Stimulated activated CD4-positive, alpha-beta T cell treated with anti-CD3 and anti-CD28 coated beads, Interleukin-12 subunit alpha, Interleukin-12 subunit beta, amount 100 ng/mL, for 24 hours (primary cell): ENCODE results near the gene SEC14L1.
"Not testable (repeated sequence)": the region's sequence is repeated elsewhere in the genome, so short reads cannot be mapped to it uniquely, and the experiment has no call there.

Experiments used
- DNase-seq, 2 experiments: peaks; one replicate each; pipeline ENCODE4 v3.0.0-alpha.2; 2020; ENCODE audit warnings: low read depth in 2 of 2

SEC14L1 gene

DNA sequence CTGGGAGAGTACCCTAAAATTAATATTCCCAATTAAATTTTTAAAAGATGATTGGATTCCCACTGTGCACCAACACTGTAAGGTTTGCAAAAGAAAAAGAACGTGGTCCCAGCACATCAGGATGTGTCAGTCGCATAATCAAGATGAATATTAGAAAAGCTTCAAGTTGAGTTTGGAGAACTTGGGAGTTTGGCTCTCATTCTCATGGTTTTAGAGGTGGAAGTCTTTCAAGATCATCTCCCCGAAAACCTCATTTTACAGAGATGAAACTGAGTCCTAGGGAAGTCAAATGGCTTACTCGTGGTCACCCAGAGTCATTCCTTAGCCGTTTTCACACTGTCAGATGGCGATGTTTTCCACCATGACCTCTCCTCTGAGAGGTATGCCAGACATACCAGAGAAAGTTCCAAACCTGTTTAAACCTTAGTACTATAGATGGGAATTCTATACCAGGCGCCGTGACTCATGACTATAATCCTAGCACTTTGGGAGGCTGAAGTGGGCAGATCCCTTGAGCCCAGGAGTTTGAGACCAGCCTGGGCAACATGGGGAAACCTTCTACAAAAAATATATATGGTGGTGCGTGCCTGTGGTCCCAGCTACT lies 1.2 kb downstream of the SEC14L1 start:
- DNase-seq = no peak

DNA sequence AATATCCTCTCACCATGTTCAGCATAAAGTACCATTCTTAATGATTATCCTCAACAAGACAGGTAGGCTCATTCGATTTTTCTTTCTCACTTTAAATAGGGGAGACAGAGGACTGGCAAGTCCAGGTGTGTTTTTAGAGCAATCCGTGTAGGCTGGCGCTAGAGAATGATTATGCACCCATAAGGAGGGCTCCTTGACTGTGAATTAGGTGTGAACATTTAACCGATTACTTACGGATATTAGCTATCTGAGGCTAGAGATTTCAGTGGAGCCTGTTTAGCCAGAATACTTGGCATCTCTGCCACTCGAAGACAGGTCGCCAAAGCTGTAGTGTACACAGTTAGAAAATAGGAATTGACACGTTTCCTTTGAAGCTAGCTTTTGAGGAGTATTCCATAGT lies 1.9 kb downstream of the SEC14L1 start:
- DNase-seq = no peak

DNA sequence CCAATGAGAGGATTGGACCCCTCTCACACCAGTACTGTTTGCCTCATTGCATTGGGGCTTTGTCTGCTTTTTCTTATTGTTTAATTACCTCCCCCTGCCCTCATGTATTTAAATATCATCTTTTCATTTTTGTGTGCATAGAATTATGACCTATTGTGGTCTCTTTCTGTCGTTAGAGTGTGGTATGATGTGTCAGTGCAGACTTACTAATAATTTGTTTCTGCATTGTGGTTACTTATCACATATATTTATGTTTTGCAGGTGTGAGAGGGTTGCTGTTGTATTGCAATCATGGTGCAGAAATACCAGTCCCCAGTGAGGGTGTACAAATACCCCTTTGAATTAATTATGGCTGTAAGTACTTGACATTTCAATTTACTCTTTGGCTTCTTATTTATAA lies 2.5 kb downstream of the SEC14L1 start:
- DNase-seq = no peak

- DNase-seq = no peak
Measured at GRCh38 chr17:77144227-77144626, 3.5 kb downstream of the SEC14L1 start.

GRCh38 chr17:77145224-77145611 lies 4.4 kb downstream of the SEC14L1 start:
- no peak for DNase-seq

DNA sequence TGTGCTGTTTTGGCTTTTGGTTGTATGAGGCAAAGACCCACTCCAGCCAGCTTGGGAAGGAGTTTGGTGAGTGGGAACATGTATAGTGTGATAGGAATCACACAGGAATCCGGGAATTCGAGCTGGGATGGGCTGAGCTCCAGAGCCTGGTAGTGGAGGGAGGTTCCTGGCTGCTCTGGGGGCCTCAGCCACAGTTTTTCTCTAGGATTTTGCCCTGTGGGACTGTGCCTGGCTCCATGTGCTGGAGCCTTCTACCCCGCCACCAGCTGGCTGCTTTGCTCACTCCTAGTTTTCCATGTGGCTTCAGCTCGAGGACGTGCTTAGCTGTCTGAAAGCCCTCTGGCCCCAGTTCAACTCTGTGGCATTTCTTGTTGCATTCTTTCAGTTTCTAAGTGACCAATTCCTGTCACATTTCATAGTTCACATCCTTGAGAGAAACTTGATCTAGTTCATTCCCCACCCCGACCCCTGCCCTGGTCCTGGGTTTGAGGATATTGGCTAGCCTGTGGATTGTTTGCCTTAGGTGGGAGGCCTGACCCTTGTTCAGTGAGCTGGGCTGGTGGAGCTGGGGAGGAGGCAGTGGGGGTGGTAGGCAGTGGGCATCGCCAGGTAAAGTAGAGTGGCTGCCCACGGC lies 5.0 kb downstream of the SEC14L1 start:
- DNase-seq = no peak

DNA sequence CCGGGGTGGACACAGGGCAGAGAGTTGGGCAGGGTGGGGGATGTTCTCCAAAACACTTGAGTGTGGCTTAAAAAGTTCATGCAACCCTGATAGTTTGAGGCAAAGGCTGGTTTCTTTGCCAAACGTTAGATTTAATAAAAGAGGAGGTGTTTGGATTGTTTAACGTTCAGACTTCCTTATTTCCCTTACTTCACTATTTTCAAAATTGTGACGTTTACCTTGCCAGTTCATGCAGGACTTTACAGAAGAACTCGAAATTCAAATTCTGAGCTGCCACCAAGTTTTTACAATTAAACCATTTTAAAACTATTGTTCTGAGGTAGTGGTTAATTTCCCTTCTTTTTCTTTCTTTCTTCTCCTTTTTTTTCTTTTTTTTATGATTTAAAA lies 5.5 kb downstream of the SEC14L1 start:
- no peak for DNase-seq

GRCh38 chr17:77146882-77147281 lies 6.1 kb downstream of the SEC14L1 start:
- no peak for DNase-seq

GRCh38 chr17:77147357-77147801 lies 6.6 kb downstream of the SEC14L1 start:
- DNase-seq = no peak

DNA sequence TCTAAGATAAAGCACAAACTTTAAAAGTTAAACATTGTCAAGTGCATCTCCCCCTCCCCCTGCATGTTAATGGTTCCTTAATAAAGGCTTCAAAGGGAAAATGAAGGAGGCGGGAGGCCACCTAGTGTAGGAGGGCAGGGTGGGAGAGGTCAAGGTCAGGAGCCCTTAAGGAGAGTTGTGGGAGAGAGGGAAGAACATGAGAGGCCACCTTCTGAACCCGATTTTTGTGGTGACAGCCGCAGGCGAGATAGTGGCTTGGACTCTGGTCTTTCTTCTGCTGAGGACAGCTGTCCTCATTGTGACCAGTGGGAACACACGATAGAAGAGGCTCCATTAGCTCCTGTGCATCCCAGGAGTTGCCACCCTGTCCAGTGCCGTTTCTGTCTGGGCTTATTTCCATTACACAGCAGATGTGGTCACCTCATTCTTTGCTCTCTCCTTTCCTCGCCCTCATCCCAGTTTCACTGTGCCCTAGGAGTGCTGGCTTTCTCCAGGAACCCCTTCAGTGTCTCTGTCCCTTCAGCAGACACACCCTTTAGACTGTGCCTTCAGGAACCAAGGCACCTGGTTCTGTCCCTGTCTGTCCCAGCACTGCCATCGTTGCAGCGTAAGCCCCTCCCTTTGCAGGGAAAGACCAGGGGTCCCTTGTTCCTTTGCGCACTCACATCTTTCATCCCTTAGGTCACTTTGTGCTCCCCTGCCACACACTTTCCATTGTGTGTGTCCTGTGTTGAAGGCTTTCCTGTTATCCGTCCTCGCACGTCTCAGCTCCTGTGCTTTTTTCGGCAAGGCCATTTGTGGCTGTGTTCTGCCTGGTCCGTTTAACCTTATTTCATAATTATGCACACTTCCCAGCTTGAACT lies 7.5 kb downstream of the SEC14L1 start:
- no peak for DNase-seq

- no peak for DNase-seq
Measured at GRCh38 chr17:77148940-77149510, 8.3 kb downstream of the SEC14L1 start.

DNA sequence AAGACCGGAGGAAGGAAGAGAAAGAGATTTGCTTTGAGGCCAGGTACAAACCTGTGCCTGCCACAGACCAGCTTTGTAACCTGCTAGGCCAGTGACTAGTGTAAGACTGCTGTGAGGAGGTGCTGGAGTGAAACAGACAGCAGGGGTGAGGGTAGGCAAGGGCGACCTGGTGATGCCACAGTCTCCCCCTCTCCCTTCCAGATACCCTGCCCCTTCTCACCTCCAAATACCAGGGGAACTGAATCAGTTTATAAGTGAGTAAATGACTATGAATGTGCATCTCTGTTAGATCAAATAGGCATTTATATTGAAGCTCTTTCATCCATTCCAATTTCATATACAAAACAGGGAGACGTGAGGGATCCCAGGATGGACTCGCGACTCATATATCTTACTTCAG lies 9.4 kb downstream of the SEC14L1 start:
- DNase-seq = no peak

- DNase-seq = no peak
Measured at GRCh38 chr17:77151186-77151585, 10.4 kb downstream of the SEC14L1 start.

GRCh38 chr17:77152056-77152455 lies 11.3 kb downstream of the SEC14L1 start:
- DNase-seq = not testable (repeated sequence)

DNA sequence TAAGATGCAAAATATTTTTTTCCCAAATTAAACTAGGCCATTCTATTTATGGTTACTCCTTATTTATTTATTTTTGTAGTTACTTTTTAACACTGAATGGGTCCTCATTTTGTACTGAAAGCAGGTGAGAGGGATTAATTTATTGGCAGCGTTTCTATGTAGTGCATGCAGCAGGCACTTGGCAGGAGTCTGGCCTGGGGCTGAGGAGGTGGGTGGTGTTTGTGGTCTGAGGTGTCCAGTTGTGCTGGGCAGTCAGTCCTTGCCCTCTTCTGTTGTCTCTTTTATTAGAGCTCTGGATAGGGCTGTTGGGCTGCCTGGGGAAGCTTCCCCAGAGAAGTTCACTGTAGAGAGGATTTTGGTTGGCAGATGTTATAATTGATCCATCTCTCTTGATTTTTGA lies 12.7 kb downstream of the SEC14L1 start:
- DNase-seq = no peak

DNA sequence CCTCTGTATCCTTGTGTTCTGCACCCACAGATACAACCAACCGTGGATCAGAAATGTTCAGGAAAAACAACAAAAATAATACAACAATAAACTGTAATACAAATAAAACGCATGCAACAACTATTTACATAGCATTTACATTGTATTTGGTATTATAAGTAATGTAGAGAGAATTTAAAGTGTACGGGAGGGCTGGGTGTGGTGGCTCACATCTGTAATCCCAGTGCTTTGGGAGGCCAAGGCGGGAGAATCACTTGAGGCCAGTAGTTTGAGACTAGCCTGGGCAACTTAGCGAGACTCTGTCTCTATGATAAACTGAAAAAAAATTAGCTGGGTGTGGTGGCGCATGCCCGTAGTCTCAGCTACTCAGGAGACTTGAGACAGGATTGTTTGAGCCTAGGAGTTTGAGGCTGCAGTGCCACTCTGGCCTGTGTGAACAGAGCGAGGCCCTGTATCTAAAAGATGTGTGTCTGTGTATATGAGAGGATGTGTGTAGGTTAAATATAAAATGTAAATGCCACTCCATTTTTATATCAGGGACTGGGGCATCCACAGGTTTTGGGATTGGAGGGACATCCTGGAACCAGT lies 13.3 kb downstream of the SEC14L1 start:
- DNase-seq = no peak

- DNase-seq = no peak
Measured at GRCh38 chr17:77155125-77155524, 14.4 kb downstream of the SEC14L1 start.

DNA sequence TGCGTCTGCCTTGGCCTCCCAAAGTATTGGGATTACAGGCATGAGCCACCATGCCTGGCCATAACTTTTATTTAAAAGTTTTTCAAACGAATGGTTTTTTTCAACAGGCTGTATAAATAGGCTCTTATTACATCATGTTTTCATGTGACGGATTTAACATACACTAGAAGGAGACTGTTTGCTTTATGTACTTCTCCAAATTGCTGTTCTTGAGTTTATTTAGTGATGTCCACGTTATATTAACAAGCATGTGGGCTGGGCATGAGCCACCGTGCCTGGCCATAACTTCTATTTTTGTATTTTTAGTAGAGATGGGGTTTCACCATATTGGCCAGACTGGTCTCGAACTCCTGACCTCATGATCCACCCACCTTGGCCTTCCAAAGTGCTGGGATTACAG lies 17.0 kb downstream of the SEC14L1 start:
- DNase-seq = not testable (repeated sequence)

DNA sequence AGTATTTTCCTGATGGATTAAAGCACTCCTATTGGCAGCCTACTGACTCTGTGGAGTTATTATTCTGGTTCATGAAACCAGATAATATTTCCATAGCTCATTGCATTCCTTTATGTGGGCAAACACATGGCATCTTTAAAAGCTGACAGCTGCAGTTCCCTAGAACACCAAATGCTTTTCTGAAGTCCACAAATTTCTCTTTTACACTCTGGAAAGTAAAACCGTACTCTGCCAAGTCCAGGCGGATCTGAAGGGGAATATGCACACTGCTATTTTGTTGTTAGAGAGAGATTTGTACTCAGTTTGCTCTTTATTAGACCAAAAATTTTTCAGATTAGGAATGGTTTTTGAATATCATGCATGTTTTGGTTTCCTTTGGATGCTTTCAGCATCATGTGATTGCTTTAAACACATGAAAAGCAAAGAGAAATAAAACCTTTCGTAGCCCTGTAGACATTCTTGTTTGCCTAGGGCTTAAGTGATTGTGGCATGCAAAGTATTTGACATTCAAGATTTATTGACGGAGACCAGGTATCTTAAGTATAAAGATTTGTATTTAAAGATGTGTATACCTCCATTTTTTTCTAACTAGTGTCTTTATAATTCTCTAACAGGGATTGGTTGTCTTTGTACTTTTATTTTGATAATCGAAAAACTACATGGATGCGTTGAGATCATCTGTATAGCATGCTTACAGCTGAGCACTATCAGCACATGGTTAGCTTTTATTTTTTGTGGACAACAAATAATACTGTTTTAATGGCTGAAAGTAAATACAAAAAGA lies 19.5 kb downstream of the SEC14L1 start:
- no peak for DNase-seq

- DNase-seq = no peak
Measured at GRCh38 chr17:77160875-77161530, 20.2 kb downstream of the SEC14L1 start.

DNA sequence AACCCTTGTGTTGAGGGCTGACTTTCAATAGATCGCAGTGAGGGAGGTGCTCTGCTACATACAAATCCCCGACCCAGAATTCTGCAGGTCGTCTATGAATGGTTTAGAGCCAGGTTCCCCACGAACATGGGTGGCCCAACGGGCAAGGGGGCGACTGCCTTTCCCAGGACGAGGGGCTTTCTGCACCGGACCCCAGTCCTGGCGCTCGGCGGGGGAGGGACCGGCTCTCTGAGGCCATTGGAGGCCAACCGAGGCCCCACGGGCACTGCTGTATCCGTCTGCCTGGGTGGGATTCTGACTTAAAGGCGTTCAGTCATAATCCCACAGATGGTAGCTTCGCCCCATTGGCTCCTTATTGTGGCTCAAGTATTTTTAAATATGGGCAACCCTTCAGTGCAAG lies 21.2 kb downstream of the SEC14L1 start:
- DNase-seq = no peak
